GM23248 (cell line): Measurements from ENCODE around the gene RGS9.

ENCODE experiments used
- EZH2 ChIP-seq: fragments of 200-600 bp; sonication (generic); IDR thresholded peaks from 2 replicates; pipeline ENCODE4 v1.6.1; 2018; ENCODE audit warnings: antibody characterized with exemption, mild to moderate bottlenecking; ENCODE audit not compliant: insufficient read depth, poor library complexity, severe bottlenecking
- EZH2phosphoT487 ChIP-seq: fragments of 200-600 bp; sonication (generic); IDR thresholded peaks from 2 replicates; pipeline ENCODE4 v1.6.1; 2018; ENCODE audit warnings: antibody characterized with exemption, moderate library complexity, mild to moderate bottlenecking, low read depth; ENCODE audit not compliant: insufficient read depth

- TF ChIP-seq EZH2 (no peak), EZH2phosphoT487 (no peak)
Observed at GRCh38 chr17:65130832-65131231, 6.3 kb upstream of the RGS9 start.
